Measurements from ENCODE around the gene OPCML.

Gene OPCML

GRCh38 chr11:132590554-132590953, 941.7 kb downstream of the OPCML start:
- Histone ChIP-seq H3K4me3 (ENCODE audit: low read length) (no peak overlapping the region), H3K4me2 (ENCODE audit: low read depth, low read length) (no peak overlapping the region), H3K36me3 (replicated peaks; ENCODE audit: insufficient read depth, low read length) (no peaks in the 10 kb centered on the region), H3K9me2 (replicated peaks; ENCODE audit: insufficient read depth, low read length) (no peaks in the 10 kb centered on the region), H3K27me3 (replicated peaks; ENCODE audit: insufficient read depth, low read length) (no peaks in the 10 kb centered on the region), H3K9me3 (replicated peaks; ENCODE audit: insufficient read depth, low read length) (no peaks in the 10 kb centered on the region), H3K27ac (ENCODE audit: low read length) (no peak overlapping the region), H3K9ac (ENCODE audit: low read length) (no peak overlapping the region), H3K4me1 (ENCODE audit: low read length) (no peaks in the 10 kb centered on the region), H3K79me2 (ENCODE audit: low read length) (no peaks in the 10 kb centered on the region), H4K20me1 (ENCODE audit: insufficient read depth, low read length) (no peaks in the 10 kb centered on the region), H2AFZ (ENCODE audit: low read length) (no peak overlapping the region), H3F3A (ENCODE audit: insufficient read depth, low read length) (no peaks in the 10 kb centered on the region)
- no peak for DNase-seq
- no peak for TF ChIP-seq EZH2 (optimal IDR thresholded peaks at IDR 0.05; ENCODE audit: low read depth, low read length)
- TF ChIP-seq CTCF (IDR thresholded peaks at IDR 0.05; ENCODE audit: low read length) = no peak
- TF ChIP-seq EZH2phosphoT487 (IDR thresholded peaks at IDR 0.05; ENCODE audit: low read length) = no peak

GRCh38 chr11:132589791-132590190, 942.5 kb downstream of the OPCML start:
- Histone ChIP-seq H3K4me1 (ENCODE audit: low read length) (no peaks in the 10 kb centered on the region), H3K9ac (ENCODE audit: low read length) (no peak overlapping the region), H3K27me3 (replicated peaks; ENCODE audit: insufficient read depth, low read length) (no peaks in the 10 kb centered on the region), H3K9me3 (replicated peaks; ENCODE audit: insufficient read depth, low read length) (no peaks in the 10 kb centered on the region), H3K36me3 (replicated peaks; ENCODE audit: insufficient read depth, low read length) (no peaks in the 10 kb centered on the region), H3F3A (ENCODE audit: insufficient read depth, low read length) (no peaks in the 10 kb centered on the region), H3K4me2 (ENCODE audit: low read depth, low read length) (no peak overlapping the region), H4K20me1 (ENCODE audit: insufficient read depth, low read length) (no peaks in the 10 kb centered on the region), H3K79me2 (ENCODE audit: low read length) (no peaks in the 10 kb centered on the region), H2AFZ (ENCODE audit: low read length) (no peak overlapping the region), H3K9me2 (replicated peaks; ENCODE audit: insufficient read depth, low read length) (no peaks in the 10 kb centered on the region), H3K4me3 (ENCODE audit: low read length) (no peak overlapping the region), H3K27ac (ENCODE audit: low read length) (no peak overlapping the region)
- DNase-seq = no peak
- TF ChIP-seq EZH2phosphoT487 (IDR thresholded peaks at IDR 0.05; ENCODE audit: low read length) (no peak), CTCF (IDR thresholded peaks at IDR 0.05; ENCODE audit: low read length) (no peak), EZH2 (optimal IDR thresholded peaks at IDR 0.05; ENCODE audit: low read depth, low read length) (no peak)

GRCh38 chr11:132588366-132588765, 943.9 kb downstream of the OPCML start:
- no peak for DNase-seq
- Histone ChIP-seq H3K9ac (ENCODE audit: low read length) (no peak overlapping the region), H3F3A (ENCODE audit: insufficient read depth, low read length) (no peaks in the 10 kb centered on the region), H3K36me3 (replicated peaks; ENCODE audit: insufficient read depth, low read length) (no peaks in the 10 kb centered on the region), H3K4me3 (ENCODE audit: low read length) (no peak overlapping the region), H3K27ac (ENCODE audit: low read length) (no peak overlapping the region), H3K4me2 (ENCODE audit: low read depth, low read length) (no peak overlapping the region), H2AFZ (ENCODE audit: low read length) (no peak overlapping the region), H3K4me1 (ENCODE audit: low read length) (no peaks in the 10 kb centered on the region), H3K27me3 (replicated peaks; ENCODE audit: insufficient read depth, low read length) (no peaks in the 10 kb centered on the region), H4K20me1 (ENCODE audit: insufficient read depth, low read length) (no peaks in the 10 kb centered on the region), H3K9me2 (replicated peaks; ENCODE audit: insufficient read depth, low read length) (no peaks in the 10 kb centered on the region), H3K79me2 (ENCODE audit: low read length) (no peaks in the 10 kb centered on the region), H3K9me3 (replicated peaks; ENCODE audit: insufficient read depth, low read length) (no peaks in the 10 kb centered on the region)
- TF ChIP-seq EZH2 (optimal IDR thresholded peaks at IDR 0.05; ENCODE audit: low read depth, low read length) (no peak), EZH2phosphoT487 (IDR thresholded peaks at IDR 0.05; ENCODE audit: low read length) (no peak), CTCF (IDR thresholded peaks at IDR 0.05; ENCODE audit: low read length) (no peak)
